GM06990 (cell line): ENCODE data around the gene NIPSNAP2.

Source experiments
- DNase-seq: peaks from one replicate; pipeline ENCODE4 v3.0.0-alpha.2; 2011; ENCODE audit not compliant: insufficient read length; ENCODE audit errors: extremely low read depth
- H3K27me3 ChIP-seq: replicated peaks from 2 replicates; pipeline ENCODE4 v1.6.0; 2011; ENCODE audit warnings: low read length; ENCODE audit not compliant: control insufficient read depth, insufficient read depth
- H3K36me3 ChIP-seq: 2 replicates; pipeline ENCODE4 v1.5.1; 2011; ENCODE audit warnings: low read length; ENCODE audit not compliant: control insufficient read depth, insufficient read depth
- H3K4me3 ChIP-seq: replicated peaks from 2 replicates; pipeline ENCODE4 v1.5.1; 2011; ENCODE audit warnings: low read depth, mild to moderate bottlenecking, control low read depth, low read length
- TF ChIP-seq, protein P1 (sequence below): IDR thresholded peaks from 2 replicates; pipeline ENCODE4 v1.5.1; 2011; ENCODE audit warnings: low read length, control low read depth, mild to moderate bottlenecking, inconsistent platforms; ENCODE audit not compliant: insufficient read depth, poor library complexity, severe bottlenecking

Gene NIPSNAP2

DNA sequence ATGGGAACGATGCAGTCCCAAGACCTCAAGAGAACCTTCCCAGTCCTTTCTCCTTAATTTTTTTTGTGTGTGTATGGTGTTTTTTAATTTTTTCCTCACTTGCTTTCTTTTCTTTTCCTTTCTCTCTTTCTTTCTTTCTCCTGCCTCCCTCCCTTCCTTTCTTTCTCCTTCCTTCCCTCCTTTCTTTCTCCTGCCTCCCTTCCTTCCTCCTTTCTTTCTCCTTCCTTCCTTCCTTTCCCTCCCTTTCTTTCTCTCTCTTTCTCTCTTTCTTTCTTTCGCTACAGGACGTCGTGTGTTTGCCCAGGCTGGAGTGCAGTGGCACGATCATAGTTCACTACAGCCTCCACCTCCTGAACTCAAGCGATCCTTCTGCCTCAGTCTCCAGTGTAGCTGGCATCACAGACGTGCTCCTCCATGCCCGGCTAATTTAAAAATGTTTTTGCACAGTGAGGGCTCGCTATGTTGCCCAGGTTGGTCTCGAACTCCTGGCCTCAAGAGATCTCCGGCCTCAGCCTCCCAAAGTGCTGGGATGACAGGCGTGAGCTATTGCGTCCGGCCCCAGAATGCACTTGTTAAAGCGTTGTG lies 709 bp upstream of the NIPSNAP2 start:
- Histone ChIP-seq H3K4me3 (peak overlapping the region; percentile 56), H3K36me3 (no peaks in the 10 kb centered on the region; the same call in 1 of the 2 replicates), H3K27me3 (no peaks in the 10 kb centered on the region)
- DNase-seq: no peak
- TF ChIP-seq, protein P1, sequence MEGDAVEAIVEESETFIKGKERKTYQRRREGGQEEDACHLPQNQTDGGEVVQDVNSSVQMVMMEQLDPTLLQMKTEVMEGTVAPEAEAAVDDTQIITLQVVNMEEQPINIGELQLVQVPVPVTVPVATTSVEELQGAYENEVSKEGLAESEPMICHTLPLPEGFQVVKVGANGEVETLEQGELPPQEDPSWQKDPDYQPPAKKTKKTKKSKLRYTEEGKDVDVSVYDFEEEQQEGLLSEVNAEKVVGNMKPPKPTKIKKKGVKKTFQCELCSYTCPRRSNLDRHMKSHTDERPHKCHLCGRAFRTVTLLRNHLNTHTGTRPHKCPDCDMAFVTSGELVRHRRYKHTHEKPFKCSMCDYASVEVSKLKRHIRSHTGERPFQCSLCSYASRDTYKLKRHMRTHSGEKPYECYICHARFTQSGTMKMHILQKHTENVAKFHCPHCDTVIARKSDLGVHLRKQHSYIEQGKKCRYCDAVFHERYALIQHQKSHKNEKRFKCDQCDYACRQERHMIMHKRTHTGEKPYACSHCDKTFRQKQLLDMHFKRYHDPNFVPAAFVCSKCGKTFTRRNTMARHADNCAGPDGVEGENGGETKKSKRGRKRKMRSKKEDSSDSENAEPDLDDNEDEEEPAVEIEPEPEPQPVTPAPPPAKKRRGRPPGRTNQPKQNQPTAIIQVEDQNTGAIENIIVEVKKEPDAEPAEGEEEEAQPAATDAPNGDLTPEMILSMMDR: no peak

- peak overlapping the region; percentile 79 for H3K4me3 ChIP-seq
- no peaks in the 10 kb centered on the region for H3K27me3 ChIP-seq
- no peak for DNase-seq
- TF ChIP-seq, protein P1: no peak
- no peaks in the 10 kb centered on the region; the same call in 1 of the 2 replicates for H3K36me3 ChIP-seq
Observed at GRCh38 chr7:55965100-55965470, 700 bp downstream of the NIPSNAP2 start.

- H3K4me3 ChIP-seq: no peak overlapping the region
- TF ChIP-seq, protein P1: no peak
- no peaks in the 10 kb centered on the region; the same call in 1 of the 2 replicates for H3K36me3 ChIP-seq
- no peak for DNase-seq
- H3K27me3 ChIP-seq: no peaks in the 10 kb centered on the region
Observed at GRCh38 chr7:55965805-55966421, 1.5 kb downstream of the NIPSNAP2 start.

DNA sequence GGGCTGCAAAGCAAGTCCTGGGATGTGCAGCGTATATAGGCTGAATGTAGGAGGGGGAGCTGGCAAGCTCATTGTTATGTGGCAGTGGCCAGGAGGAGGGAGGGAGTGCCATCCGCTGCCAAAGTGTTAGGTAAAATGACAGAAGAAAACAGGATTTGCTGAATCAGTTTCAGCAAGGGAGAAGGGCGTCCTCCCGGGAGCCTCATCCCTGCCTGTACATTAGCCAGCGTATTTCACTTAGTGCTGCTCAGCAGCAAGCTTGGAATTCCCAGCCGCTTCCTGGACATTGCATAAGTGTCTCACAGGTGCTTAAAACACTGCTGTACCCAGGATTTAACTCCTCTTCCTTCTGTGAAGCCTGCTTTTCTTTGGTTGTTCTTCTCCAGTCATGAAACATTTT lies 2.5 kb downstream of the NIPSNAP2 start:
- TF ChIP-seq, protein P1: no peak
- Histone ChIP-seq H3K27me3 (no peaks in the 10 kb centered on the region), H3K36me3 (no peaks in the 10 kb centered on the region; the same call in 1 of the 2 replicates), H3K4me3 (no peak overlapping the region)
- no peak for DNase-seq

DNA sequence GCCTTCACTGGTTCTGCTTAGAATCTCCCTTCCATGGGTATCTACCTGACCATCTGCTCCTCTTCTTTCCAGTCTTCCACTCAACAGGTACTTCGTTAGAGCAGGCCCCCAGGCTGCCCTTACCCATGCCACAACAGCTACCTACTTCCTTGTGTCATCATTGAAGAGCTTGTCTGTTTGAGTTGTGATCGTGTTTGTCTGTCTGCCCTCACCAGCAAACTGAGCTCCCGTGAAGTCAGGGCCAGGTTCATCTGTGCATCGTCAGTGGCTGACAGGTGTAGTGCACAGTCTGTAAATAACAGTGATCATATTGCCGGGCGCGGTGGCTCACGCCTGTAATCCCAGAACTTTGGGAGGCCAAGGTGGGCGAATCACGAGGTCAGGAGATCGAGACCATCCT lies 5.0 kb downstream of the NIPSNAP2 start:
- H3K36me3 ChIP-seq: no peaks in the 10 kb centered on the region; the same call in 1 of the 2 replicates
- H3K27me3 ChIP-seq: no peaks in the 10 kb centered on the region
- no peak overlapping the region for H3K4me3 ChIP-seq
- TF ChIP-seq, protein P1: no peak
- DNase-seq: no peak

DNA sequence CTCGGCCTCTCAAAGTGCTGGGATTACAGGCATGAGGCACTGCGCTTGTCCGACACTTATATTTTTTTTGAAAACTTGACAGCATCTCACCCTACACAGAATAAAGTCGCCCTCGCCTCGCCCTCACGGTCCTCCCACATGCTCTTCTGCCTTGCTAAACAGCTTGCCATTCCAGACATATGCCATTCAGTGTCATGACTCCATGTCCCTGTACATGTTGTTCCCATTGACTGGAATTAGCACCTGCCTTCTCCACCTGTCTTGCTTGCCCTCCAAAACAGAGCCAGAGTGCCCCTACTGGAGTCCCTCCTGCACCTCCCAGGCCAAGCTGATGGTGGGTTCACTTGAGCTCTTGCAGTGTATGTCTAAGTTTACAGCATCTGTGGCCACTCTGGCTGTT lies 6.2 kb downstream of the NIPSNAP2 start:
- Histone ChIP-seq H3K27me3 (no peaks in the 10 kb centered on the region), H3K4me3 (no peak overlapping the region), H3K36me3 (no peaks in the 10 kb centered on the region; the same call in 1 of the 2 replicates)
- TF ChIP-seq, protein P1: no peak
- DNase-seq: no peak
